GM21367 (cell line): ENCODE results near the gene NHSL1.

Experiments used
- ATAC-seq: cut with Tn5 transposase; IDR thresholded peaks from one replicate; pipeline ENCODE4 v1.9.1; 2021; ENCODE audit not compliant: unreplicated experiment

The NHSL1 gene

DNA sequence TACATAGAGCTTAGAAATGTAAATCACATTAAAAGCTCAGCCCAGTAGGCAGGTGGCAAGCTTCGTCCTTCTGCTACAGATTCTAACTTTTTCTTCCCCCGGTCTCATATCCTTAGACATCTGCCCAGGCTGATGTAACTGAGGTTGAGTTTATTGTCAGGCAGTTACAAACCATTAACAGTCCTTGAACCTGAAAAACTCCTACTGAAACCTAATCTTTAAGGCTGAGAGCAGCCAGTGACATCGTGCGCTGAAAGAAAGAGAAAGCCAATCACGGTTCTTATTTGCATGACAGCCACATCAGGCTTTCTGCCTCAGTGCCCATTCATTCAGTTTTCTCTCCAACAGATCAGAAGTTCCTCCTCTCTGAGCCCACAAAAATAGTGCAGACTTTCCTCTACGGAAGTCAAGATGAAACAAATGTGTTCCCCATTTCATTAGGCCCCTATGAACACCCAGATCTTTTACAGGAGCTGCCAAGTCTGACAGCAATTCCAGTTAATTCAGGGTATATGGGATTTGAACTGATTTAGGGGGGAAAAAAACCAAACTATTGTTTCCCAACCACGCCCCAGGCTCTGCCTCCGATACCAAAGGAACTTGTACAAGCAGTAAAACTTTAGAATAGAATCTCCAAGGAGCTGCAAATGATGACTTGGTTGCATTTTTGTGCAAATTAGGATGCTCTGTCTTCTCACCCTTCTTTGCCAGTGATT is at the start of gene NHSL1:
NHSL1 (minus strand) TSS at position 192 of the 716 bp plus-strand sequence. CDS start 204 bp downstream, outside the sequence.
- ATAC-seq = peak; percentile 94

- no peak for ATAC-seq
These were observed 47.5 kb upstream of the NHSL1 start for GRCh38 chr6:138546733-138547185.

DNA sequence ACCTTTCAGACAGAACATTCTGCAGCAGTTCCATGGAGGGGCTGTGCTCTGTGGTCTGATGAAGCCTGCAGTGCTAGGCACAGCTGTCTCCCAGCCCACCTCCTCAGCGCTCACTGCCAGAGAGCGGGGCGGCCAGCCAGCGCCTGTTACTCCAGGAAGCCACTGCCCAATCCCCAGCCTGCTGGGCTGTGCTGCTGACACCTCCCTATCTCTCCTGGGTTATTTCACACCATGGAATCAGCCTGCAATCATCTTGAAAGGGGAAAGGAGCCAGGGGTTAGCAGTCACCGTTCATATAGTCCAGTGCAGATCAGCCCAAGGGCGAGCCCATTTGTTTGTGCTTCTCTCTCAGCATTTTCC is 46.3 kb upstream of the NHSL1 start:
- ATAC-seq = no peak

DNA sequence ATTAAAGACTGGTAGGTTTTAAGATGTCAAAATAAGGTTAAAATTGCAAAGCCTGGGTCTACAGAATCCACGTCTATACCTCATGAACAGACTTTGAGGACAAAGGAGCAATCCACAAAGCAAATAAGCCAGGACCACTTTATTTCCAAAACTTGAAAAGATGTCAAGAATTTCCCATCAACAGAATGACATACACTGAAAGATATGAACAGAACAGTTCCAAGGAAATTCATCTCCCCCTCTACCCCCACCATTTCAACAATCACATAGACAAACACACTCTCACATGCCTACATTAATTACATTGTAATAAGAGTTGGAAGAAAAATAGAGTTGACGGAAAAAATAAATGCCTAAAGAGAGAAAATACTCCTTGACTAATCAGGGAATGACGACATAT is 45.2 kb upstream of the NHSL1 start:
- ATAC-seq = no peak

DNA sequence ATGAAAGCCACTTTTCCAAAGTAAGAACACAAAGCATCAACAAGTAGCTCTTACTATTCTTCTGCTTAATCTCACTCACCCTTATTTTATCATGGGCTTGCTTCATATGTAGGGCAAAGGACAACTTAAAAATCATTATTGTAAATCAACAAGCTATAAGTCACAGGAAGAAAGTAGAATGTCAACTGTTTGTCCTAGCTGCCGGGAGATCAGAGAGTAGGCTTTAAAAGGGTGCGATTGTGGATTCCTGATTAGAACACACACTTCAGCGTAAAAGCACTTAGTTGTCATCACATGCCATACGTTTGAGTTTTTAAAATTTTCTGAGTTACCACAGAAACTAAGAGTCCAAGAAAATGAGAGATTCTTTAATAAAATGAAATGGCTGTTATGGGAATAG is 44.4 kb upstream of the NHSL1 start:
- no peak for ATAC-seq

DNA sequence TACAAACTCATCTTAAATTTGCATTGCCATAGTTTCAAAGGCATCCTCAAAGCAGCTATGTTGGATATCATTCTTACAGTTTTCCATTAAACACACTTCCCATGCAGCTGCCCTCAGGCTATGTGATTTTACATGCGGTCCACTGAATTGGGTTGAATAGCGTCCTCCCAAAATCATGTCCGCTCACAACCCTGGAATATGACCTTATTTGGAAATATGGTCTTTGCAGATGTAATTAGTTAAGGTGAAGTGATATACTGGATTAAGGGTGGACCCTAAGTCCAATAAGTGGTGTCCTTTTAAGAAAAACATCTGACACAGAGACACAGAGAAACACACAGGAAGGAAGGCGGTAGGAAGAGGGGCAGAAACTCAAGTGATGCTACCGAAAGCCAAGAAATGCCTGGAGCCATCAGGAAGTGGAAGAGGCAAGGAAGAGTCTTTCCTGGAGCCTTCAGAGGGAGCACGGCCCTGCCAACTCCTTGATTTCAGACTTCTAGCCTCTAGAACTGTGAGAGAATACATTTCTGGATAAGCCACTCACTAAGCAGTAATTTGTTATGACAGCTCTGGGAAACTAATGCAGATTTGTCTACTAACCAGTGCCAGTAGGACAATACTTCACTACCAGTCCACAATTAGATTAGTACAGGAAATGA is 42.7 kb upstream of the NHSL1 start:
- no peak for ATAC-seq

GRCh38 chr6:138540468-138540867 is 41.2 kb upstream of the NHSL1 start:
- ATAC-seq = no peak

- no peak for ATAC-seq
These were observed 40.6 kb upstream of the NHSL1 start for GRCh38 chr6:138539876-138540275.

DNA sequence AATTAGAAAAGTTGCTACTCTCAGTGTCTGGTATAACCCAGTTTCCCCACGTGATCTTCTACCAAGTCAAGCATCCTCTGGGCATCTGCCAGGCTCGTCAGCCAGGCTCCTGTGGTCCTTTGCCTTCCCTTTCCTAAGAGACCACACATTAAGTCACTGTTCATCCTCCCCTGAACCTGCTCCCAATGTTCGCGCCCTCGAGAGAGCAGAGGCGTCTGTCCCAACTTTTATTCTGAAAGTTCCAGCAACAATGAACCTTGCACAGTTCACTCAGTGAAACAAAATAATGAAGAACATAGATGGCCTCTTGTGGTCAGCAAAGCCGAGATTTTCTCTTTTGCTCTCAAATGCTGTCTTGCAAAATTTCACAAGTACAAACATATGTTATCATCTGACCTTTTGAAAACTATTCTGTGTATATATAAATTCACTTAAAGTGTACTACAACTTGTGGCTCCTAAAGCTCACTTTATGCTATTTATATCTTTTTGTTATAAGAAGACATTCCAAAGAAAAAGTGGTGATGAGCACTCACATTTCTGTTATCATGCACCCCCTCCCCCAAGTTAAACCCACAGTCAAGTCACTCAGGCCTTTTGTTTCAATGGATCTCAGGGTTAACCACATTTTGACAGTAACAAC is 39.2 kb upstream of the NHSL1 start:
- no peak for ATAC-seq

DNA sequence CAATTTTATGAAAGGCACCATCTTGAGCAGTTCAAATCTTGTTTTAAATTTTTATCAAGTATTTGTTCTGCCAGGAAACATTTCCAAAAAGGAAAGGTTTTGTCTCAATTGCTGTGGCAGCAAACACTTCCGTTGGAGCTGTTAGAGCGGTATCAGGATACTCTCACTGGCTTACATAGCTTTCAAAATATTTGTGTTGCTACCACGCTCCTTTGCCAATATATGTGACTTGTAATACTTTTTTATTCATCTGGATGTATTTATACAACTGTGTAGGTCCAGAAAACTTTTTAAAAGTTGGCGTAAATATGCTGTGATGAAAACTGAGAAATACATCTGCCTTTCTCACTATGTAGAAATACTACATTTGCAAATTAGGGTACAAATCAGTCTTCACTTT is 37.8 kb upstream of the NHSL1 start:
- ATAC-seq = no peak

DNA sequence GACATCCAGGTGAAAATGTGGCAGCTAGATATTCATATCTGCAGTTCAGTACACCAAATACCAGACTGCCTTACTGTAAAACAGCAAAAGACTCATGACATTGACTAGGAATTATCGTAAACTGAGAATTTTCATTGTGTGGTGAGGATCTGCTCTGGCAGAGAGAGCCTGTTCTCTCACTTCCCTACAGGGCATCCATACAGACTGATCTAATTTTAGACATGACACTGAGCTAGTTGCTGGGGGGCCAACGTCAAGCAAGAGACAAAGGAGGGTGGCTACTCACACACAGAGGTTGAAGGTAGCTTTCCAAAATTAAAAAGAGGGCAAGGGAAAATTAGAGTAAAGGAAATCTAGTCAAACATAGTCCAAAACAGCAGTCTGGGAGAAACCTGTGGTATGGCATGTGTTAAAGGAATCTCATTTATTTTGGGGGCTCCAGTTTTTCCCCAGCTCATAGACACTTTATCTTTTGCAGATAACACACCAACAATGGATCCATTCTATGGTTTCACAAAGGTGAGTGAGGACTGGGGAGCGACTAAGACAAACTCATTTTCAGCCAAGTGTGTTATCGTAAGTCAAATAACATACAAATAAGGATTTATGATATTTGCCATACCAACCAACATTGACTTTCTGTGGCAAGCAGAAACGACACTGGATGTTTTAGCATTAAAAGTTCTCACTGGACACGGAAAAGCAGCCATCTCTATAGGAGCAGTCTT is 36.6 kb upstream of the NHSL1 start:
- ATAC-seq = no peak

- no peak for ATAC-seq
These were observed 34.4 kb upstream of the NHSL1 start for GRCh38 chr6:138533667-138534066.

DNA sequence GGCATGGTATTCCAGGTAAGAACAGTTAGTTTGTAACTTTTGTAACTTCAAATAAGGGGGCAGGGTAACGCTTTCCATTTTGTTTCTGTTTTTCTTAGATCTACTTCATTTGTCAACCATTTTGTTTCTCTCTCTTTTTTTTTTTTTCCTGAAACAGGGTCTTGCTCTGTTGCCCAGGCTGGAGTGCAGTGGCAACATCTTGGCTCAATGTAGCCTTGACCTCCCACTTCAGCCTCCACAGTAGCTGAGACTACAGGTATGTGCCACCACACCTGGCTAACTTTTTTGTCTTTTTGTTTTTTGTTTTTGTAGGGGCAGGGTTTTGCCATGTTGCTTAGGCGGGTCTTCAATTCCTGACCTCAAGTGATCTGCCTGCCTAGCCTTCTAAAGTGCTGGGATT is 32.1 kb upstream of the NHSL1 start:
- ATAC-seq = no peak

DNA sequence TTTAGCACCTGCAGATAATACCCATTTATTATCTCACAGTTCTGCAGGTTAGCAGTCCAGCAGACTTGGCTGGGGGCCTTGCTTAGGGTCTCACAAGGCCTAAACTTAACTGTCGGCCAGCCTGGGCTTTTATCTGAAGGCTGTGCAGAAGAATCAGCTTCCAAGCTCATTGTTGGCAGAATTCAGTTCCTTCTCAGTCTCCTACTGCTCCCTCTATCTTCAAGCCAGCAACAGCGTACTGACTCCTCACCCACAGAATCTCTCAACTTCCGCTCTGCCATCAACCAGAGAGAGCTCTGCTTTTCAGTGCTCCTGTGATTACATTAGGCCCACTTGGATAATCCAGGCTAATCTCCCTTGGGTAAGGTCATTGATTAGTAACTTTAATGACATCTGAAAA is 30.2 kb upstream of the NHSL1 start:
- ATAC-seq = no peak

- no peak for ATAC-seq
These were observed 29.7 kb upstream of the NHSL1 start for GRCh38 chr6:138528956-138529355.

GRCh38 chr6:138528137-138528536 is 28.8 kb upstream of the NHSL1 start:
- ATAC-seq = no peak

DNA sequence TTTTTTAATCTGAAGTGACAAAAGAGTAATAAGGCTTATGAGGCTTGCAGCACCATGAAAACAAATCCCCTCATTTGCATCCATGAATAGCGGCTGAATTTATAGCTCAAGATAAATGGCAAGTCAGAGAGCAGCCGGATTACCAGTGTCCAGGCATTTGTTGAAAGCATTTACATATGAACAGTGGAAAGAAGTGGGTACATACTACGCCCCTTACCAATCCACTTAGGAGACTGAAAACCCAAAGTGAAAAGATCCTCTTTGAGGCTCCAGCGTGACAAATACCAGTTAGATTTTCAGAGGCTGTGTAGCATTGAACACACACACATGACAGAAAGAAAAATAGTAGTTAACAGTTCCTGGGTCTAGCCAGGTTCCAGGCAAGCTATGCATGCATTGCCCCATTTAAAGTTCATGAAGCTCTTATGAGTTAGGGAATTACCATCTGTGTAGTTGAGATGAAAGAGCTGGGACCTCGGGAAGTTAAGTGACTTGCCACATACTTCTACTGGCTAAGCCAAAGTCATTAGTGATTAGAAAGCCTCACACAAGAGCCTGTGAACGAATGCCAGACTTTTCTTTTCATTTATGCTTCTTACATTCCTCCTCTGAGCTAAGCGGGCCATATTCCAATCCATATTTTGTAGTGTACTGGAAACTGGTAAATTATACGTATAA is 28.3 kb upstream of the NHSL1 start:
- ATAC-seq = no peak

DNA sequence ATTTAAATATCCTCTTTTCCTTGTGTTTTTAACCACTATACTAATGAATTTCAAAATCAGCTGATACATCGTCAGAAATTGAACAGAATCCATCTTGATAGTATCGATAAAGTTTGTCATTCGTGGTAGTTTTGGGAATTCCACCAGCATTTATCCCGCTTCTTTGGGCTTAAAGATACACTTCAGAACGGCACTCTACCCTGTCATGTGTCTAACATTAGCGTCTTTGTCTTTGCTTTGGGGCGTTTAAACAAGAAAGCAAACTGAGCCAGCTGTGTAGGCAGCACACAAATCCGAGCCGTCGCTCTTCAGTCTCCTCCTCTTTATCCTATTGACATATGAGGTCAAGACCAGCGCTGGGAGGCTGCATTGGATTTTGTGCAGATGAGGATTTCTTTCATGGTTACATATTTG is 27.5 kb upstream of the NHSL1 start:
- no peak for ATAC-seq

DNA sequence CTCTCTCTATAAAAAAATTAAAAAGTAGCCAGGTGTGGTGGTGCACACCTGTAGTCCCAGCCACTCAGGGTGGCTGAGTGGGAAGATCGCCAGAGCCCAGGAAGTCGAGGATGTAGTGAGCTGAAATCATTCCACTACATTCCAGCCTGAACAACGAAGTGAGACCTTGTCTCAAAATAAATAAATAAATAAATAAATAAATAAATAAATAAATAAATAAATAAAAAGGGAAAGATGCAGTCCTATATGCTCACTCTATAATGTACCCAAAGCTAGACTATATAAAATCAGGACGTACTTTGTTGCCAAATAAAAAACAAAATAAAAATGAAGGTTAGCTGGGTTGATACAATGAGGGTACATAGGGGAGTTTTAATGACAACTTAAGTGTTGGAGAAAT is 26.1 kb upstream of the NHSL1 start:
- no peak for ATAC-seq

GRCh38 chr6:138524526-138524925 is 25.2 kb upstream of the NHSL1 start:
- ATAC-seq = no peak
